Uterus (tissue), 4 donors: ENCODE results near the gene JTB. TPM values are rescaled to one million over a fixed set of nuclear protein-coding genes. Genes with fewer than 3 reads are reported as not detected.
A peak's percentile ranks its signal among the peaks of the same experiment; 100 is the strongest.

Source experiments
- DNase-seq, 2 donors: peaks; one replicate each; pipeline ENCODE4 v3.0.0-alpha.2; 2019 to 2020
- H3K27ac ChIP-seq, 2 donors: fragments of 200-600 bp; sonication (generic); 1 replicate in 1 of 2; 2 replicates in 1 of 2; pipeline ENCODE4 v1.5.1; 2016 to 2018
- H3K27me3 ChIP-seq, 2 donors: fragments of 200-600 bp; sonication (generic); one replicate each; pipeline ENCODE4 v1.5.1; 2018 to 2019; ENCODE audit warnings: control low read depth in 1 of 2
- H3K36me3 ChIP-seq, 2 donors: fragments of 200-600 bp; sonication (generic); one replicate each; pipeline ENCODE4 v1.5.1; 2019; ENCODE audit warnings: control low read depth in 1 of 2
- H3K4me1 ChIP-seq, 2 donors: fragments of 200-600 bp; sonication (generic); one replicate each; pipeline ENCODE4 v1.5.1; 2018 to 2019; ENCODE audit warnings: control low read depth in 1 of 2
- H3K4me3 ChIP-seq, 2 donors: fragments of 200-600 bp; sonication (generic); 1 replicate in 1 of 2; 2 replicates in 1 of 2; pipeline ENCODE4 v1.5.1; 2018 to 2019; ENCODE audit warnings: mild to moderate bottlenecking in 1 of 2
- H3K9me3 ChIP-seq, 2 donors: fragments of 200-600 bp; sonication (generic); one replicate each; pipeline ENCODE4 v1.5.1; 2019; ENCODE audit warnings: control low read depth in 1 of 2
- POLR2A ChIP-seq, 2 donors: fragments of 450-650 bp; IDR thresholded peaks; one replicate each; pipeline ENCODE4 v1.6.1; 2016; ENCODE audit warnings: antibody characterized with exemption in 2 of 2, mild to moderate bottlenecking in 1 of 2, moderate library complexity in 1 of 2
- intact Hi-C: fragments of 100-400 bp; cut with DNase I; formaldehyde crosslinking; loops from one replicate; pipeline ENCODE4 v1.15.1; 2023; ENCODE audit warnings: low total_unique reads
- total RNA-seq, 4 donors: library from RNA; depleted of rRNA in 3 of 4; stranded (reverse); fragments of >200 nt in 3 of 4; gene quantifications; one replicate each; pipeline versions ENCODE4 v1.1.0 to v1.2.4, GENCODE V29; 2014 to 2023
- TF ChIP-seq, protein P1 (sequence below), 4 experiments: fragments of 200-600 bp in 2 of 4; fragments of 450-650 bp in 2 of 4; sonication (generic) in 2 of 4; IDR thresholded peaks; one replicate each; pipeline ENCODE4 v1.5.1; 2016 to 2019; ENCODE audit warnings: antibody characterized with exemption in 4 of 4, mild to moderate bottlenecking in 2 of 4, moderate library complexity in 1 of 4
- donor health status: DM: yes; HTN: yes; CAD: no.

The JTB gene
- total RNA-seq, 4 donors from 2014 or later = 91.1 to 253 (median 175) TPM

- H3K4me3 ChIP-seq = no peak overlapping the region
- DNase-seq = no peak
- H3K27me3 ChIP-seq = no peaks in the 10 kb centered on the region
- H3K9me3 ChIP-seq = no peaks in the 10 kb centered on the region
- no peaks in the 10 kb centered on the region for H3K36me3 ChIP-seq
- no peak for TF ChIP-seq POLR2A (IDR thresholded peaks at IDR 0.05)
- TF ChIP-seq, protein P1, sequence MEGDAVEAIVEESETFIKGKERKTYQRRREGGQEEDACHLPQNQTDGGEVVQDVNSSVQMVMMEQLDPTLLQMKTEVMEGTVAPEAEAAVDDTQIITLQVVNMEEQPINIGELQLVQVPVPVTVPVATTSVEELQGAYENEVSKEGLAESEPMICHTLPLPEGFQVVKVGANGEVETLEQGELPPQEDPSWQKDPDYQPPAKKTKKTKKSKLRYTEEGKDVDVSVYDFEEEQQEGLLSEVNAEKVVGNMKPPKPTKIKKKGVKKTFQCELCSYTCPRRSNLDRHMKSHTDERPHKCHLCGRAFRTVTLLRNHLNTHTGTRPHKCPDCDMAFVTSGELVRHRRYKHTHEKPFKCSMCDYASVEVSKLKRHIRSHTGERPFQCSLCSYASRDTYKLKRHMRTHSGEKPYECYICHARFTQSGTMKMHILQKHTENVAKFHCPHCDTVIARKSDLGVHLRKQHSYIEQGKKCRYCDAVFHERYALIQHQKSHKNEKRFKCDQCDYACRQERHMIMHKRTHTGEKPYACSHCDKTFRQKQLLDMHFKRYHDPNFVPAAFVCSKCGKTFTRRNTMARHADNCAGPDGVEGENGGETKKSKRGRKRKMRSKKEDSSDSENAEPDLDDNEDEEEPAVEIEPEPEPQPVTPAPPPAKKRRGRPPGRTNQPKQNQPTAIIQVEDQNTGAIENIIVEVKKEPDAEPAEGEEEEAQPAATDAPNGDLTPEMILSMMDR (IDR thresholded peaks at IDR 0.05) = no peak
- H3K27ac ChIP-seq = no peak overlapping the region
- intact Hi-C loops = no loop called here
- no peaks in the 10 kb centered on the region for H3K4me1 ChIP-seq
Observed at GRCh38 chr1:153932156-153933131, 45.0 kb downstream of the JTB start.

DNA sequence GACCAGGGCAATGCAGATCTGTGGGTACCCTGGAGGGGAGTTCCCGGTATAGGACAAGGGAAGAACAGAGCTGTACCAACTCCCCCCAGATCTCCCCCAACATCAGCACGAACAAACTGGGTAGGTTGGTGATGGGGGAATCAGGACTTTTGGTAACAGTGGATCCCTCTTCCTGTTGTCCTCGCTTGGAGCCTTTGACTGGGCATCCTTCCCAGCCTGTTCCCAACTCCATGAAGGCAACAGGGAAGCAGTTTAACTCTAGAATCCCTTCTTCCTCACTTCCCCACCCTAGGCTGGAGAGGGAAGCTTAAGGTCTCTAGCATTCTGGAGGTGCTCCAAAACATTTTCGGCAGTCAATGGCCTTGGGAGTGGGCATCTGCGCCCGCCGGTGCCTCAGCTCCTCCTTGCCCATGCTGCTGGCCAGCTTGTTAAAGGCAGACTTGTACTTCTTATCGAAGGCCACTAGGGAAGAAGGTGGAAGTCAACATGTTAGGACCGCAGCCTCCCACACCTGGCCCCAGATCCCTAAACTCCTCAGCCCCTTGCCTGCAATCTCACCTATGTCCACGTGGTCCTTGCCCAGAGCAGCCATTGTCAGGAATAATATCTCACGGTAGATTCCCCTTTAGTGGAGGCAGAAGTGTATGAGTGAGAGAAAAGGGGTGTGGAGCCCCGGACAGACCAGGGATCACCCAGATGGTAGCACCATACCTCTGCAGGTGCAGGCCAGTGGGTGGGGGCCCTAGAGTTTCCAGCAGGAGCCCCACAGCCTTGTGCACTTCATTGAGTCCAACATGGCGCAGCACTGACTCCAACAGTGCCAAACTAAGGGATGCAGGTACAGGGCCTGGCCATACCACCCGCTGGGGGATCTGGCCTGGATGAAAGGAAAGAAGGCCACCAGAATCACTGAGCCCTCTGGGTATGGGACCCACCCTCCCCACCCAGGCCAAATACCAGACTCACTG is 47.2 kb downstream of the JTB start:
- intact Hi-C loops = no loop called here

GRCh38 chr1:153929426-153929825 is 48.0 kb downstream of the JTB start:
- H3K27ac ChIP-seq = no peak overlapping the region

More for the DNA sequence above, 47.2 kb downstream of the JTB start:
- DNase-seq = peak in 1 of 2 donors; percentile 9
- H3K4me3 ChIP-seq = no peak overlapping the region
- no peak for TF ChIP-seq POLR2A (IDR thresholded peaks at IDR 0.05)
- TF ChIP-seq, protein P1 (IDR thresholded peaks at IDR 0.05) = no peak
- H3K27ac ChIP-seq = no peak overlapping the region
- H3K4me1 ChIP-seq = no peaks in the 10 kb centered on the region
- H3K27me3 ChIP-seq = no peaks in the 10 kb centered on the region
- H3K9me3 ChIP-seq = no peaks in the 10 kb centered on the region
- H3K36me3 ChIP-seq = no peaks in the 10 kb centered on the region

DNA sequence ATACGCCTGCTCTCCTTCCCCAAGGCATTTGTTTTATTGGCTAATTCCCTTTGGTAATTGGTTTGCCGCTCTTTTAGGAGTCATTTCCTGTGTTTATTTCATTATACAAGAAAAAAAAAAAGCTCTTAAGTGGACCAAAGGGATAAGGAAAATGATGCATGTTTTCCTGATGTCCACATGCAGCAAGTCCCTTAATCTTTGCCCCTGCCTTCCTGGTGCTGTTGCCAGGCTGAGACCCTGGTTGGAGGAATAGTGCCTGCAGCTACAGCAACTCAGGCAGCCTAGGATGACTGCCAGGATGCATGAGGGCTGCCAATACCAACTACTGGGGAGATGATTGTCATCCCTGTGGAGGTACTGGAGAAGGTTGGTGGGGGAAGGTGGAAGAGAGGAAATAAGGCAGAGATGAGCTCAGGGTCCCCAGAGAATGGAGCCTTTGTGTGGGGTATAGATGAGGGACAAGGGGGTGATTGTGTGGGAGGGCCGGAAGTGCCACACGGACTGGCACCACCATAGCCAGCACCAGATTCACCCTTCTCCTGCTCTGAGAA is 48.6 kb downstream of the JTB start:
- intact Hi-C loops = no loop called here

More at GRCh38 chr1:153929426-153929825, 48.0 kb downstream of the JTB start:
- H3K36me3 ChIP-seq = no peaks in the 10 kb centered on the region
- intact Hi-C loops = no loop called here
- H3K27me3 ChIP-seq = no peaks in the 10 kb centered on the region
- H3K9me3 ChIP-seq = no peaks in the 10 kb centered on the region
- TF ChIP-seq, protein P1 (IDR thresholded peaks at IDR 0.05) = no peak
- TF ChIP-seq POLR2A (IDR thresholded peaks at IDR 0.05) = no peak
- H3K4me1 ChIP-seq = no peaks in the 10 kb centered on the region
- DNase-seq = no peak
- H3K4me3 ChIP-seq = no peak overlapping the region

More for the DNA sequence above, 48.6 kb downstream of the JTB start:
- DNase-seq = peak in 1 of 2 donors; percentile 11
- H3K36me3 ChIP-seq = no peaks in the 10 kb centered on the region
- H3K9me3 ChIP-seq = no peaks in the 10 kb centered on the region
- H3K4me1 ChIP-seq = no peaks in the 10 kb centered on the region
- no peak overlapping the region for H3K27ac ChIP-seq
- TF ChIP-seq, protein P1 (IDR thresholded peaks at IDR 0.05) = no peak
- TF ChIP-seq POLR2A (IDR thresholded peaks at IDR 0.05) = no peak
- no peak overlapping the region for H3K4me3 ChIP-seq
- H3K27me3 ChIP-seq = no peaks in the 10 kb centered on the region
